Lower lobe of right lung (tissue), 2 donors: ENCODE measurements around the gene PLEKHA7. TPM values are rescaled to one million over a fixed set of nuclear protein-coding genes. Genes with fewer than 3 reads are reported as not detected.

Source experiments
- ATAC-seq, 2 donors: fragments of 200-7000 bp; cut with Tn5 transposase; one replicate each; pipeline ENCODE4 v1.9.1; 2020 to 2022; ENCODE audit warnings: mild to moderate bottlenecking in 2 of 2, moderate library complexity in 2 of 2
- DNase-seq: peaks from one replicate; pipeline ENCODE4 v3.0.0-alpha.2; 2020
- H3K27ac ChIP-seq: fragments of 200-600 bp; one replicate; pipeline ENCODE4 v1.8.0; 2022
- H3K27me3 ChIP-seq: fragments of 200-600 bp; one replicate; pipeline ENCODE4 v1.8.0; 2022; ENCODE audit warnings: low read depth
- H3K36me3 ChIP-seq: fragments of 200-600 bp; one replicate; pipeline ENCODE4 v1.8.0; 2022; ENCODE audit warnings: mild to moderate bottlenecking
- H3K4me1 ChIP-seq: fragments of 200-600 bp; one replicate; pipeline ENCODE4 v1.8.0; 2022
- H3K4me3 ChIP-seq: fragments of 200-600 bp; one replicate; pipeline ENCODE4 v1.8.0; 2022; ENCODE audit warnings: mild to moderate bottlenecking
- H3K9me3 ChIP-seq: fragments of 200-600 bp; one replicate; pipeline ENCODE4 v1.8.0; 2022
- intact Hi-C: fragments of 100-400 bp; cut with DNase I; formaldehyde crosslinking; loops from one replicate; pipeline ENCODE4 v1.11.0; 2022
- total RNA-seq: library from RNA; stranded (reverse); fragmentation: NEBNext Ultra II Directional; extraction: Animal tissue kit (Norgen Biotek cat#: 25700); gene quantifications from one replicate; pipeline ENCODE4 v1.2.1, GENCODE V29; 2021
- TF ChIP-seq, protein P1 (sequence below): fragments of 200-600 bp; IDR thresholded peaks from one replicate; pipeline ENCODE4 v1.8.0; 2022; ENCODE audit warnings: antibody characterized with exemption, mild to moderate bottlenecking
- donor health status: DM: no; HTN: yes; CAD: no; lungs with severe emphysema.

Gene PLEKHA7
- total RNA-seq, 1 donor from 2014 or later: 44.0 TPM

DNA sequence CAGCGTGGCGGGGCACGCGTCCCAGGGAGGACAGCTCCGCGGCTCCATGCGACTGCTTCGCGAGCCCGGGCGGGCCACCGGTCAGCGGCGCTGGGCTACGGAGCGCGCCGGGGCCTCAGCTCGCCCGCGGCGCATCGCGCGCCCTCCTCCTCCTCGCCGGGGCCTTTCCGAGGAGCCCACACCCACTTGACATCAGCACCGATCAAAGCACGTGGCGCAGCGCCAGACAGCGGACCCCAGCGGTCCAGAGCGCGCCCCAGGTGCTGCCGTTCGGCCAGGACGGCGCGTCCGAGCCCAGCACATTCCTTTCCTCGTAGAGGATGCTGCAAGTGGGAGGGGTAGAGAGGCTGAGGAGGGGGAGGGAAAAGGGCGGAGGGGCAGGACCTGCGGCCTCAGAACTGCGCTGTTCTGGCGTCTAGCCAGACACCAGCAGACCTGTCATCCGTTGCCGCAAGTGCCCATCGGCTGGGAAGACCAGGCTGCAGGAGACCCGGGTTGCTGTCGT lies 88.6 kb downstream of the PLEKHA7 start:
- DNase-seq (peak; percentile 62), ATAC-seq (peak; percentile 80 to 83)
- no peaks in the 10 kb centered on the region for H3K36me3 ChIP-seq
- H3K9me3 ChIP-seq: no peaks in the 10 kb centered on the region
- H3K27me3 ChIP-seq: peaks cover 30% of the 10 kb centered on the region
- TF ChIP-seq, protein P1, sequence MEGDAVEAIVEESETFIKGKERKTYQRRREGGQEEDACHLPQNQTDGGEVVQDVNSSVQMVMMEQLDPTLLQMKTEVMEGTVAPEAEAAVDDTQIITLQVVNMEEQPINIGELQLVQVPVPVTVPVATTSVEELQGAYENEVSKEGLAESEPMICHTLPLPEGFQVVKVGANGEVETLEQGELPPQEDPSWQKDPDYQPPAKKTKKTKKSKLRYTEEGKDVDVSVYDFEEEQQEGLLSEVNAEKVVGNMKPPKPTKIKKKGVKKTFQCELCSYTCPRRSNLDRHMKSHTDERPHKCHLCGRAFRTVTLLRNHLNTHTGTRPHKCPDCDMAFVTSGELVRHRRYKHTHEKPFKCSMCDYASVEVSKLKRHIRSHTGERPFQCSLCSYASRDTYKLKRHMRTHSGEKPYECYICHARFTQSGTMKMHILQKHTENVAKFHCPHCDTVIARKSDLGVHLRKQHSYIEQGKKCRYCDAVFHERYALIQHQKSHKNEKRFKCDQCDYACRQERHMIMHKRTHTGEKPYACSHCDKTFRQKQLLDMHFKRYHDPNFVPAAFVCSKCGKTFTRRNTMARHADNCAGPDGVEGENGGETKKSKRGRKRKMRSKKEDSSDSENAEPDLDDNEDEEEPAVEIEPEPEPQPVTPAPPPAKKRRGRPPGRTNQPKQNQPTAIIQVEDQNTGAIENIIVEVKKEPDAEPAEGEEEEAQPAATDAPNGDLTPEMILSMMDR: no peak
- intact Hi-C loops: no loop called here
- peak overlapping the region; percentile 50 for H3K27ac ChIP-seq
- H3K4me3 ChIP-seq: peak overlapping the region; percentile 54
- H3K4me1 ChIP-seq: peaks cover 22% of the 10 kb centered on the region

DNA sequence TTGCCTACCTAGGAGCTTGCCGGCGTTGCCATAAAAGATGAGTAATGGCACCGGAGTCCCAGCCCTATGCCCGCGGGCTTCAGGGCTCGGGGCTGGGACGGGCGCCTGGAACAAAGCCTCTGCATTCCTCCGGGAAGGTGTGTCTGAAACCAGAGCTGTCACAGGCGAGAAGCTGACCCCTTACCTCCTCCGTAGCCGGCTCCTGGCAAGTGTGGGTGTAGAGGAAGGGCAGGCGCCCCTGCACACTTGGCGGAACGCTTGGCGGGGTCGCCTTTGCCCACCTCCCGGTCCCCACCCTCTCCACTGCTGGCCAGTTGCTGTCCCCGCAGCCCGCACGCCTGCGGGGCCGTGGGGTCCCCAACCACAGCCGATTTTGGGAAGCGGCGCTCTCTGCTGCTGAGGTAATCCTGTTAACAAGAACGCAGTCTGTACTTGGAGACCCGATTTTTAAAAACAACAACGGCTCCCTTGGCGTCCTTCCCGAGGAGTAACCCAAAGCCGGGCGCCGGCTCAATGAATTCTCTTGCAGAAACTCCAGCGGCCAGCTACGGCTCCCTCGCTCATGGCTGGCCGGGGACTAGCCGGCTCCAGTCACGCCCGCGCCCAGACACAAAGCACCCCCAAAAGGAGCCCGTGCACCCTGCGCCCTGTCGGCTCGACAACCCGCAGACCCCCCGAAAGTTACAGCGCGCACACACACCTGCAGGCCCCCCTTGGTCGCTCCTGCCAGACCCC lies 89.2 kb downstream of the PLEKHA7 start:
- peak overlapping the region; percentile 50 for H3K27ac ChIP-seq
- peaks cover 30% of the 10 kb centered on the region for H3K27me3 ChIP-seq
- no peaks in the 10 kb centered on the region for H3K36me3 ChIP-seq
- TF ChIP-seq, protein P1: no peak
- peaks cover 22% of the 10 kb centered on the region for H3K4me1 ChIP-seq
- DNase-seq (peak; percentile 73), ATAC-seq (peak; percentile 88 to 89)
- intact Hi-C loops: no loop called here
- peak overlapping the region; percentile 54 for H3K4me3 ChIP-seq
- no peaks in the 10 kb centered on the region for H3K9me3 ChIP-seq

DNA sequence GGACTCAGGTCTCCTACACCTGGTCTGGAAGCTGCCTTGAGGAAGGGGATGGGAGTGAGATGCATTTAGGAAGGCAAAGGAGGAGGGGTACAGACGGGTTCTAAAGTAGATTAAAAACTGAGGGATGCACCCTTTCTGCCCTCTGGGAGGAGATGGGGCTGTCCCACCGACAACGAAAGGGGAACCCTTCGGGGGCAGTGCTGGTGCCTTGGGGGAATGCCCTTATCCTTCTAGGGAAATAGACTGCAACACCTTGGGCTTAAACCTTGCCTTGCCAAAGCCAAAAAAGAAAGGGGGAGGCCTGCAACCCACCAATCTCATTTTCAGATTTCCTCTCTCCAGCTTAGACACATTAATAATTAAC lies 89.8 kb downstream of the PLEKHA7 start:
- Histone ChIP-seq H3K27me3 (peaks cover 30% of the 10 kb centered on the region), H3K36me3 (no peaks in the 10 kb centered on the region), H3K4me1 (peaks cover 22% of the 10 kb centered on the region), H3K9me3 (no peaks in the 10 kb centered on the region), H3K27ac (peak overlapping the region; percentile 50), H3K4me3 (peak overlapping the region; percentile 54)
- intact Hi-C loops: no loop called here
- ATAC-seq (no peak), DNase-seq (no peak)
- TF ChIP-seq, protein P1: no peak

DNA sequence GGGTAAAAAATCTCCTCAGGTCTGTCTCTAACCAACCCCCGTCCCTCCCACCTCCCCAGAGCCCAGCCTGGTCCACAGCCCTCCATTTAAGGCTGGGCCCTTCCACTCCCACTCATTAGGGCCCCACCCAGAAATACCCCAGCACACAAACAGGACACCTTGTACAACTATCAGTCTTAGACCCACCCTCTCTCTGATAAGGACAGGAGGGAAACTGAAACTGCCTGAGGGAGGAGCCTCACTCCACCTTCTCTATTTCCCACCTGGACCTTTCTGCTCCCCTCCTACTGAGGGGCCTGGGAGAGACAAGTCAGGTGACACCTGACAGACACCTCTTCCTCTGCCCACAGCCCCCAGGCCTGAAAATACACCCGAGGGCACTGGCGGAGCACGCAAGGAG lies 90.2 kb downstream of the PLEKHA7 start:
- Histone ChIP-seq H3K27me3 (peaks cover 30% of the 10 kb centered on the region), H3K9me3 (no peaks in the 10 kb centered on the region)
- TF ChIP-seq, protein P1: no peak

DNA sequence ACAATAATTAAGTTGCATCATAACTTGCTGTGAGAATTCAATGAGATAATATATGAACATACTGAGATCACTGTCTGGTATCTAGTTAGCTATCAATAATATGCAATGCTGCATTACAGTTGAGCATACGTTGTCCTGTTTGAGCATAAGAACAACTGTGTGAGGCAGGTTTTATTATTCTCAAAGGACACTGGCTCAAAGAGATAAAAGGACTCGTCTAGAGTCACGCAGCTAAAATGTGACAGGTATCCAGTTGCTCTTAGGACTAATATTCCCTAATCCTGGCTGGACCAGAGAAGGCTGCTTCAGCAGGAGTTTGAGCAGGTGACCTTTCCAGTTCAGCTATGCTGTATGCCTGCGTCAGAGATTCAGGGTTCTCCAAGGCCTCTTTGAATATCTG lies 92.5 kb downstream of the PLEKHA7 start:
- H3K27ac ChIP-seq: no peak overlapping the region
- H3K4me1 ChIP-seq: peaks cover 22% of the 10 kb centered on the region
- intact Hi-C loops: no loop called here
- no peak overlapping the region for H3K4me3 ChIP-seq
- no peaks in the 10 kb centered on the region for H3K36me3 ChIP-seq
- peaks cover 24% of the 10 kb centered on the region for H3K27me3 ChIP-seq
- H3K9me3 ChIP-seq: no peaks in the 10 kb centered on the region
- no peak for ATAC-seq
- TF ChIP-seq, protein P1: no peak
- DNase-seq: no peak

More for the DNA sequence above, 90.2 kb downstream of the PLEKHA7 start:
- ATAC-seq: peak; percentile 54 to 68
- DNase-seq: no peak
- Histone ChIP-seq H3K4me1 (peaks cover 22% of the 10 kb centered on the region), H3K4me3 (peak overlapping the region; percentile 54), H3K36me3 (no peaks in the 10 kb centered on the region), H3K27ac (peak overlapping the region; percentile 50)
- intact Hi-C loops: no loop called here
